ENCODE results near the gene ITGA8. TPM values are rescaled to one million over a fixed set of nuclear protein-coding genes. Genes with fewer than 3 reads are reported as not detected.
"Not testable (repeated sequence)": the region's sequence is repeated elsewhere in the genome, so short reads cannot be mapped to it uniquely, and the experiment has no call there.

Gene ITGA8
- total and polyA plus RNA-seq, 2 donors = 1.3 to 2.8 TPM

GRCh38 chr10:15548331-15548730 is 171.4 kb downstream of the ITGA8 start:
- 79% methylated on average over 8 of the region's 8 CpGs for WGBS
- no peak overlapping the region for H3K27ac ChIP-seq (ENCODE audit: low read depth in 1 of 2, low read length in 1 of 2)
- H3K27me3 ChIP-seq (ENCODE audit: control insufficient read depth in 2 of 2, insufficient read depth in 1 of 2, low read length in 1 of 2) = no peaks in the 10 kb centered on the region
- no peaks in the 10 kb centered on the region for H3K4me1 ChIP-seq (ENCODE audit: control insufficient read depth in 2 of 2, insufficient read depth in 2 of 2, low read length in 2 of 2)
- no peak overlapping the region for H3K4me3 ChIP-seq (ENCODE audit: low read length in 2 of 2)
- H3K36me3 ChIP-seq (ENCODE audit: control insufficient read depth in 2 of 2, insufficient read depth in 2 of 2, low read length in 1 of 2) = no peaks in the 10 kb centered on the region
- no peaks in the 10 kb centered on the region for H3K9me3 ChIP-seq (ENCODE audit: control insufficient read depth in 2 of 2, insufficient read depth in 1 of 2, low read length in 1 of 2)
- no peak for DNase-seq (ENCODE audit: low read depth in 6 of 9, low spot score in 9 of 9)

DNA sequence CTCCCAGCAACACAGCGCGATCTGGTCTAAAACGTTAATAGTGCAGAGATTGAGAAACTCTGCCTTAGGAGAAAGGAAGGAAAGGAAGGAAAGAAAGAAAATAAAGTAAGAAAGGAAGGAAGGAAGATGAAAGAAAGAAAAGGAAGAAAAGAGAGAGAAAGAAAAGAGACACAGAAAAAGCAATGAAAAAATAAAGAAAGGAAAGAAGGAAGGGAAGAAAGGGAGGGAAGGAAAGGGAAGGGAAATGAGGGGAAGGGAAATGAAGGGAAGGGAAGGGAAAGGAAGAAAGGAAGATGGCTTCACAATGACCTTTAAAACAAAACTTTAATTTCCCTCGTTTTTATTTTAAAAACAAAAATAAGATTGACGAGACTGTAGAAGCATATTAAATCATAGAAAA is 173.1 kb downstream of the ITGA8 start:
- no peak for DNase-seq (ENCODE audit: low read depth in 6 of 9, low spot score in 9 of 9)
- H3K27me3 ChIP-seq (ENCODE audit: control insufficient read depth in 2 of 2, insufficient read depth in 1 of 2, low read length in 1 of 2) = no peaks in the 10 kb centered on the region
- H3K36me3 ChIP-seq (ENCODE audit: control insufficient read depth in 2 of 2, insufficient read depth in 2 of 2, low read length in 1 of 2) = no peaks in the 10 kb centered on the region
- no peaks in the 10 kb centered on the region for H3K4me1 ChIP-seq (ENCODE audit: control insufficient read depth in 2 of 2, insufficient read depth in 2 of 2, low read length in 2 of 2)
- WGBS = 96% methylated on average over 5 of the region's 5 CpGs
- no peak overlapping the region for H3K27ac ChIP-seq (ENCODE audit: low read depth in 1 of 2, low read length in 1 of 2)
- no peaks in the 10 kb centered on the region for H3K9me3 ChIP-seq (ENCODE audit: control insufficient read depth in 2 of 2, insufficient read depth in 1 of 2, low read length in 1 of 2)
- H3K4me3 ChIP-seq (ENCODE audit: low read length in 2 of 2) = no peak overlapping the region

DNA sequence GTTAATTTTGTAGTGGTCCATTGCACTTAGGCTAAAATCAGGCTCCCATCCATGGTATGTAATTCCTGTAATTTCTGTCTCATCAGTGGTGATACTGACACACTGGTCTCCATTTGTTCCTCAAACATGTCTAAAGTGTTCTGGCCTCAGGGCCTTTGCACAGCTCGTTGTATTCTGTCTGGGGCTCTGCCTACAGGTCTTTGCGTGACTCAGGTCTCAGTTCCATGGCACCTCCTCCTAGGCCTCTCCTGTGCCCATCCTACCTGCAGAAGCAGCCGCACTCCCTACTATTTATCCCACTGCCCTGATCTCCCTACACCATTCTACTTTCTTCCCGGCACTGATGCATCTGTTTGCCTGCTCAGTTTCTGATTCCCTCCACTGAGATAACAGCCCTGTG is 173.8 kb downstream of the ITGA8 start:
- H3K9me3 ChIP-seq (ENCODE audit: control insufficient read depth in 2 of 2, insufficient read depth in 1 of 2, low read length in 1 of 2) = no peaks in the 10 kb centered on the region
- H3K4me3 ChIP-seq (ENCODE audit: low read length in 2 of 2) = no peak overlapping the region
- H3K27ac ChIP-seq (ENCODE audit: low read depth in 1 of 2, low read length in 1 of 2) = no peak overlapping the region
- H3K4me1 ChIP-seq (ENCODE audit: control insufficient read depth in 2 of 2, insufficient read depth in 2 of 2, low read length in 2 of 2) = no peaks in the 10 kb centered on the region
- 92% methylated on average over 4 of the region's 4 CpGs for WGBS
- H3K27me3 ChIP-seq (ENCODE audit: control insufficient read depth in 2 of 2, insufficient read depth in 1 of 2, low read length in 1 of 2) = no peaks in the 10 kb centered on the region
- DNase-seq (ENCODE audit: low read depth in 6 of 9, low spot score in 9 of 9) = no peak
- H3K36me3 ChIP-seq (ENCODE audit: control insufficient read depth in 2 of 2, insufficient read depth in 2 of 2, low read length in 1 of 2) = no peaks in the 10 kb centered on the region

- Histone ChIP-seq H3K36me3 (ENCODE audit: control insufficient read depth in 2 of 2, insufficient read depth in 2 of 2, low read length in 1 of 2) (no peaks in the 10 kb centered on the region), H3K4me3 (ENCODE audit: low read length in 2 of 2) (no peak overlapping the region), H3K27me3 (ENCODE audit: control insufficient read depth in 2 of 2, insufficient read depth in 1 of 2, low read length in 1 of 2) (no peaks in the 10 kb centered on the region), H3K4me1 (ENCODE audit: control insufficient read depth in 2 of 2, insufficient read depth in 2 of 2, low read length in 2 of 2) (no peaks in the 10 kb centered on the region), H3K27ac (ENCODE audit: low read depth in 1 of 2, low read length in 1 of 2) (no peak overlapping the region), H3K9me3 (ENCODE audit: control insufficient read depth in 2 of 2, insufficient read depth in 1 of 2, low read length in 1 of 2) (no peaks in the 10 kb centered on the region)
- WGBS = 97% methylated on average over 2 of the region's 2 CpGs
- no peak for DNase-seq (ENCODE audit: low read depth in 6 of 9, low spot score in 9 of 9)
These were observed 174.5 kb downstream of the ITGA8 start for GRCh38 chr10:15545266-15545665.

DNA sequence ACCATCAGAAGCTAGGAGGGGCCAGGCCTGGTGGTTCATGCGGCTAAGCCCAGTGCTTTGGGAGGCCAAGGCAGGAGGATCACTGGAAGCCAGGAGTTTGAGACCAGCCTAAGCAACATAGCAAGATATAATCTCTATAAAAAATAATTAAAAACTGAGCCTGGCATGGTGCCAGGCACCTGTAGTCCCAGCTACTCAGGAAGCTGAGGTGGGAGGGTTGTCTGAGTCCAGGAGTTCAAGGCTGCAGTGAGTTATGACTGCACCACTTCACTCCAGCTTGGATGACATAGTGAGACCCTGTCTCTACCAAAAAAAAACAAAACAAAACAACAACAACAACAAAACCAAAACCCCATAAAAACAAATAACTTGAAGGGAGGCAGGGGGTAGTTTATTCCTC is 175.7 kb downstream of the ITGA8 start:
- Histone ChIP-seq H3K4me1 (ENCODE audit: control insufficient read depth in 2 of 2, insufficient read depth in 2 of 2, low read length in 2 of 2) (no peaks in the 10 kb centered on the region), H3K27ac (ENCODE audit: low read depth in 1 of 2, low read length in 1 of 2) (no peak overlapping the region), H3K4me3 (ENCODE audit: low read length in 2 of 2) (no peak overlapping the region), H3K9me3 (ENCODE audit: control insufficient read depth in 2 of 2, insufficient read depth in 1 of 2, low read length in 1 of 2) (no peaks in the 10 kb centered on the region), H3K27me3 (ENCODE audit: control insufficient read depth in 2 of 2, insufficient read depth in 1 of 2, low read length in 1 of 2) (no peaks in the 10 kb centered on the region), H3K36me3 (ENCODE audit: control insufficient read depth in 2 of 2, insufficient read depth in 2 of 2, low read length in 1 of 2) (no peaks in the 10 kb centered on the region)
- DNase-seq (ENCODE audit: low read depth in 6 of 9, low spot score in 9 of 9) = no peak
- 100% methylated on average over 1 of the region's 1 CpG for WGBS

- Histone ChIP-seq H3K36me3 (ENCODE audit: control insufficient read depth in 2 of 2, insufficient read depth in 2 of 2, low read length in 1 of 2) (no peaks in the 10 kb centered on the region), H3K27ac (ENCODE audit: low read depth in 1 of 2, low read length in 1 of 2) (no peak overlapping the region), H3K4me3 (ENCODE audit: low read length in 2 of 2) (no peak overlapping the region), H3K4me1 (ENCODE audit: control insufficient read depth in 2 of 2, insufficient read depth in 2 of 2, low read length in 2 of 2) (no peaks in the 10 kb centered on the region), H3K9me3 (ENCODE audit: control insufficient read depth in 2 of 2, insufficient read depth in 1 of 2, low read length in 1 of 2) (no peaks in the 10 kb centered on the region), H3K27me3 (ENCODE audit: control insufficient read depth in 2 of 2, insufficient read depth in 1 of 2, low read length in 1 of 2) (no peaks in the 10 kb centered on the region)
- DNase-seq (ENCODE audit: low read depth in 6 of 9, low spot score in 9 of 9) = no peak
- 97% methylated on average over 3 of the region's 3 CpGs for WGBS
These were observed 176.9 kb downstream of the ITGA8 start for GRCh38 chr10:15542817-15543216.

- WGBS = 90% methylated on average over 1 of the region's 1 CpG
- Histone ChIP-seq H3K36me3 (ENCODE audit: control insufficient read depth in 2 of 2, insufficient read depth in 2 of 2, low read length in 1 of 2) (no peaks in the 10 kb centered on the region), H3K4me1 (ENCODE audit: control insufficient read depth in 2 of 2, insufficient read depth in 2 of 2, low read length in 2 of 2) (no peaks in the 10 kb centered on the region), H3K9me3 (ENCODE audit: control insufficient read depth in 2 of 2, insufficient read depth in 1 of 2, low read length in 1 of 2) (no peaks in the 10 kb centered on the region), H3K27ac (ENCODE audit: low read depth in 1 of 2, low read length in 1 of 2) (no peak overlapping the region), H3K27me3 (ENCODE audit: control insufficient read depth in 2 of 2, insufficient read depth in 1 of 2, low read length in 1 of 2) (no peaks in the 10 kb centered on the region), H3K4me3 (ENCODE audit: low read length in 2 of 2) (no peak overlapping the region)
- no peak for DNase-seq (ENCODE audit: low read depth in 6 of 9, low spot score in 9 of 9)
These were observed 178.3 kb downstream of the ITGA8 start for GRCh38 chr10:15541376-15541775.

DNA sequence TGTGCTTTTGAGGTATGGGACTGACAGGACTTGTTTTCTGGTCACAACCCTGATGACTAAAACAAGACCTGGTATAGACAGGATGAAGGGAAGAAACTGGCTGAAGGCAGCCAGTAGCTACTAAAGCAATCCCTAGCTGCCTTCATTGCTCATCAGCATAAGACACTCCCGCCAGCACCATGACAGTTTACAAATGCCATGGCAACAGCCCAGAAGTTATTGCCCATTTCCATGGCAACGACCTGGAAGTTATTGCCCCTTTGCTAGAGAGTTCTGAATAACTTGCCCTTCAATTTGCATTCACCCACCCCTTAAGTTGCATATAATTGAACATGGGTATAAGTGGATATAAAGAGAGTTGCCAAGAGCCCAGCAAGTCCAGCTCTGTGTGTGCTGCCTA is 179.0 kb downstream of the ITGA8 start:
- H3K9me3 ChIP-seq (ENCODE audit: control insufficient read depth in 2 of 2, insufficient read depth in 1 of 2, low read length in 1 of 2) = no peaks in the 10 kb centered on the region
- no peak overlapping the region for H3K4me3 ChIP-seq (ENCODE audit: low read length in 2 of 2)
- WGBS = 86% methylated on average over 2 of the region's 2 CpGs
- no peaks in the 10 kb centered on the region for H3K27me3 ChIP-seq (ENCODE audit: control insufficient read depth in 2 of 2, insufficient read depth in 1 of 2, low read length in 1 of 2)
- H3K4me1 ChIP-seq (ENCODE audit: control insufficient read depth in 2 of 2, insufficient read depth in 2 of 2, low read length in 2 of 2) = no peaks in the 10 kb centered on the region
- H3K36me3 ChIP-seq (ENCODE audit: control insufficient read depth in 2 of 2, insufficient read depth in 2 of 2, low read length in 1 of 2) = no peaks in the 10 kb centered on the region
- no peak for DNase-seq (ENCODE audit: low read depth in 6 of 9, low spot score in 9 of 9)
- H3K27ac ChIP-seq (ENCODE audit: low read depth in 1 of 2, low read length in 1 of 2) = no peak overlapping the region

DNA sequence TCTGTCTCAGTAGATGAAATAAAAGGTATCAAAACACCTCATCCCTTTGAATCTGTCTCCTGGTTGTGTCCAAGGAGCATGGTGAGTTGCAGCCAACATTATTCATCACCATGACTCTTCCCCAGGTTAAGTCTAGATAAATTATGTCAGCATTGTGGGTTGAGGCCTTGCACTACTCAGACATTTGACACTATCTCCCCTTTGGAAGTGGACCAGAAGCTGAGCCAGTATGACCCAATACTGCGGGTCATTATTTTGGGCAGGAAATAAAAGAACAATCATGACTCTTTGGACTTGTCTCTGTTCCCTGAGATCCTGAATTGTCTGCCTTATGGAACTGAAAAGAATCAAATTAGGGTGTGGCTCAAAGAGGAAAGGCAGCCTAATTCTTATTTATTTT is 180.5 kb downstream of the ITGA8 start:
- no peak overlapping the region for H3K27ac ChIP-seq (ENCODE audit: low read depth in 1 of 2, low read length in 1 of 2)
- WGBS = 95% methylated on average over 1 of the region's 1 CpG
- H3K9me3 ChIP-seq (ENCODE audit: control insufficient read depth in 2 of 2, insufficient read depth in 1 of 2, low read length in 1 of 2) = no peaks in the 10 kb centered on the region
- no peaks in the 10 kb centered on the region for H3K27me3 ChIP-seq (ENCODE audit: control insufficient read depth in 2 of 2, insufficient read depth in 1 of 2, low read length in 1 of 2)
- H3K4me1 ChIP-seq (ENCODE audit: control insufficient read depth in 2 of 2, insufficient read depth in 2 of 2, low read length in 2 of 2) = no peaks in the 10 kb centered on the region
- no peaks in the 10 kb centered on the region for H3K36me3 ChIP-seq (ENCODE audit: control insufficient read depth in 2 of 2, insufficient read depth in 2 of 2, low read length in 1 of 2)
- no peak for DNase-seq (ENCODE audit: low read depth in 6 of 9, low spot score in 9 of 9)
- H3K4me3 ChIP-seq (ENCODE audit: low read length in 2 of 2) = no peak overlapping the region

GRCh38 chr10:15534928-15535538 is 184.7 kb downstream of the ITGA8 start:
- H3K9me3 ChIP-seq (ENCODE audit: control insufficient read depth in 2 of 2, insufficient read depth in 1 of 2, low read length in 1 of 2); H3K27ac ChIP-seq (ENCODE audit: low read depth in 1 of 2, low read length in 1 of 2); H3K36me3 ChIP-seq (ENCODE audit: control insufficient read depth in 2 of 2, insufficient read depth in 2 of 2, low read length in 1 of 2); H3K27me3 ChIP-seq (ENCODE audit: control insufficient read depth in 2 of 2, insufficient read depth in 1 of 2, low read length in 1 of 2); H3K4me1 ChIP-seq (ENCODE audit: control insufficient read depth in 2 of 2, insufficient read depth in 2 of 2, low read length in 2 of 2); DNase-seq (ENCODE audit: low read depth in 6 of 9, low spot score in 9 of 9); H3K4me3 ChIP-seq (ENCODE audit: low read length in 2 of 2): not testable (repeated sequence)
- WGBS = 93% methylated on average over 31 of the region's 31 CpGs

Data from thymus (tissue), 11 donors.